Activated CD8-positive, alpha-beta memory T cell treated with anti-CD3 and anti-CD28 coated beads for 1 hour (primary cell): ENCODE results near the gene ZNF75A.
"Not testable (repeated sequence)": the region's sequence is repeated elsewhere in the genome, so short reads cannot be mapped to it uniquely, and the experiment has no call there.

Source experiments
- DNase-seq, 2 donors: peaks; one replicate each; pipeline ENCODE4 v3.0.0-alpha.2; 2020; ENCODE audit warnings: low read depth in 1 of 2; ENCODE audit errors: extremely low read depth in 1 of 2

Gene ZNF75A

GRCh38 chr16:3305109-3306068, at the start of gene ZNF75A, which contains the start of gene TIGD7:
Gene ZNF75A, plus strand, starts transcription at chr16:3305497. Its CDS starts 2,932 bp downstream, at chr16:3308429.
Gene TIGD7, minus strand, starts transcription at chr16:3305430. Its CDS starts 4,816 bp downstream, at chr16:3300614.
- peak; percentile 62 to 65 for DNase-seq

GRCh38 chr16:3256146-3256865, 49.0 kb upstream of the ZNF75A start, which contains the start of gene MEFV:
Gene MEFV, minus strand, starts transcription at chr16:3256633. Its CDS starts 46 bp downstream, at chr16:3256587.
- DNase-seq, result no peak

GRCh38 chr16:3256866-3257465, 48.3 kb upstream of the ZNF75A start:
- DNase-seq, result no peak

GRCh38 chr16:3259836-3260235, 45.5 kb upstream of the ZNF75A start:
- no peak for DNase-seq

- DNase-seq, result no peak
Observed at GRCh38 chr16:3262517-3262916, 42.8 kb upstream of the ZNF75A start.

GRCh38 chr16:3264137-3265036, 40.9 kb upstream of the ZNF75A start:
- DNase-seq, result peak; percentile 91 to 96

- no peak for DNase-seq
Observed at GRCh38 chr16:3266873-3267537, 38.3 kb upstream of the ZNF75A start.

- DNase-seq, result no peak
Observed at GRCh38 chr16:3268294-3268693, 37.0 kb upstream of the ZNF75A start.

GRCh38 chr16:3270718-3271117, 34.6 kb upstream of the ZNF75A start:
- DNase-seq, result not testable (repeated sequence)

GRCh38 chr16:3271281-3271680, 34.0 kb upstream of the ZNF75A start:
- DNase-seq, result not testable (repeated sequence)

GRCh38 chr16:3274490-3274889, 30.8 kb upstream of the ZNF75A start:
- no peak for DNase-seq

GRCh38 chr16:3274947-3275346, 30.4 kb upstream of the ZNF75A start:
- DNase-seq, result no peak

- no peak for DNase-seq
Observed at GRCh38 chr16:3276679-3277078, 28.6 kb upstream of the ZNF75A start.

- no peak for DNase-seq
Observed at GRCh38 chr16:3281222-3281820, 24.0 kb upstream of the ZNF75A start.

GRCh38 chr16:3282103-3282729, 23.1 kb upstream of the ZNF75A start:
- no peak for DNase-seq

- peak; percentile 80 to 84 for DNase-seq
Observed at GRCh38 chr16:3282730-3283542, 22.4 kb upstream of the ZNF75A start, which contains the start of gene ZNF263. Gene ZNF263, plus strand, starts transcription at chr16:3283491. Its CDS starts 328 bp downstream, at chr16:3283819.

GRCh38 chr16:3283543-3284447, 21.5 kb upstream of the ZNF75A start:
- DNase-seq, result no peak
